Esophagus mucosa (tissue), 1 donor: ENCODE data around the gene TUBGCP3. TPM values are rescaled to one million over a fixed set of nuclear protein-coding genes. Genes with fewer than 3 reads are reported as not detected.
"Not testable (repeated sequence)": the region's sequence is repeated elsewhere in the genome, so short reads cannot be mapped to it uniquely, and the experiment has no call there.

Experiments
- ATAC-seq: fragments of 200-7000 bp; cut with Tn5 transposase; one replicate; pipeline ENCODE4 v1.9.1; 2020
- total RNA-seq: library from RNA; stranded (reverse); gene quantifications from one replicate; pipeline ENCODE4 v1.2.4, GENCODE V29; 2023
- donor health status: DM: yes; HTN: yes; CAD: no.

TUBGCP3 gene
- total RNA-seq, 1 donor from 2014 or later: 20.6 TPM

DNA sequence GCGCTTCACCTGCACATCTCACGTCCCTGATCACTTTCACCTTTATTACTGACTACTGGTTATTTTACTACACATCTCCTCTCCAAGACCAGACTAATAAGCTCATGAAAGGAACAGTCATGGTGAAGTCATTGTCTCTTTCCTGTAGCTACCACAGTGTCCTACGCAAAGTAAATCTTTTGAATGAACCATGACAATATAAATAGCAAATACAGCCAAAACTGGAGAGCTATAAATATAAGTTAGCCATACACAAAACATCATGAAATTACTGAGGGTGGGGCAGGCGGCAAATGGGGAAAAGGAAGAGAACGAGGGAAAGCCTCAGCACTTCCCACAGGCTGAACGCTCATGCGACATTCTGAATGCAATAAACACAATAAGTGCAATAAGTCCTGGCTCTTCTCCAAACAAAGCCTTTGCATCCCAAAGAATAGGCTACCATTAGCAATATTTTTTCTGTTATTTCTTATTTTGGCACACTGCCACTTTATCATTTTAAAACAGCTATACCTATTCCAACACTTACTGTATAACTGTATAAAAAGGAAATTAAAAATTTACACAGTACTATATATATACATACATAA lies 62.5 kb downstream of the TUBGCP3 start:
- ATAC-seq: no peak

DNA sequence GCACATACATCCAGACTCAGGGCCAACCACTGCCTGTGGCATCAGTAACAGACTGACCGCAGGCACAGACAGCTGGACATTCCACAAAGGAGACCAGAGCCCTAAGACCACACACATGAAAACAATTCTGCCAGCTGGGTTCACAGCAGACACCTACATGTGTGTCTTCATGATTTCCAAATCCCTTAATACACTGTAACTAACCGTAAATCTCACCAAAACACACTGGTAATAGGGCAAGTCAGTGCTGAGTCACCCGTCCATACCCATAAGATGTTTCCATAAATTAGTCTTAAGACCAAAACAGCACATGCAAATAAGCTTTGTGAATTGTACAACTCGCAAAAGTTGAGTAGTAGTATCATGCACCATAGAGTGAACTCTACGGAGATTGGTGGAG lies 65.4 kb downstream of the TUBGCP3 start:
- no peak for ATAC-seq

DNA sequence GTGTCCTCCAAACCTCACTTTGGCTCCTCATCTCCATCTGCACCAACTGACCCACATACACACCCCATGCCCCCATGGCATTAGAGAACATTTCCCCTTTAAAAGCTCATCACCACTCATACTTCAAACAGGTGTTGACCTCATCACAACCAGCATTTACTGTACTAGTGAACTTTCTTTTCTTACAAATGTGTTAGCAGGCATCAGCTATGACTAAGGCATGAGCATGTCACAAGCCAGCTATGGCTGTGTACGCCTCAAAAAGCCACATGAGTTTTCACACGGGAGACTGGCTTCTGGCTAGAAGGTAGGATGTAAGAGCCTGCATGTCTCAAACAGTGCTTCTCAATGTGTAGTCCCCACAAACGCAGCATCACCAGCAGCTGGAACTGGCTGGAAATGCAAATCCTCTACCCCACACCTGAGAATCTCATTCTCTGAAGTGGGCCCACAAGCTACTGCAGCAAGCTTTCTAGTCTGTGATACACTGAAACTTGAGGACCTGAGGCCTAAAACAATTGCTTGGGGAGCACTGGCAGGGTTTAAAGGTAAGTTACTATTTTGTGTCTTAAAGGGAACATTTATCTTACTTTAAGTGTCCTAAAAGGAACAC lies 66.8 kb downstream of the TUBGCP3 start:
- ATAC-seq: no peak

DNA sequence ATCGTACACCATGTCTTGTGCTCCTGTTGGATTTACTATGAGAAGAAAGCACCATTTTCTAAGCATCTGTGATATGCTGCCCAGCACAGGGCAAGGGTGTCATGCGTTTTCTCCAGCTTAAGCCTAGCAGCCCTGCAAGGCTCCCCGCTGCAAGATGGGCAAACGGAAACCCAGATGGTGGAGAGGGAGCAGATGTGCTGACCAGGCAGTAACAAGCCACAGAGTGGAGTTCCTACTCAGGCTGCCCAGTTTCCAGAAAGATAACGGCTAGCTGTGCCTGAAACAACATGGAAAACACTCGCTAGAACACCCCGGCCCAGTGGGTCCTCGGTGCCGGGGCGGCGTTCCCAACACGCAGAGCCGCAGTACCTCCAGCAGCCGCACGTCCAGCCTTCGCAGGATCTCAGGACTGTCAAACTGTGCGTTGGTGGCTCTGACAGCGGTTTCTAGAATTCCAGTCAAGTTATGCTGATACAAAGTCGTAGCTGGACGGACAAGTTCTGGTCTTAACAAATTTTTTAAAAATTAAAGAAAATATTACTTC lies 68.4 kb downstream of the TUBGCP3 start:
- ATAC-seq: no peak

DNA sequence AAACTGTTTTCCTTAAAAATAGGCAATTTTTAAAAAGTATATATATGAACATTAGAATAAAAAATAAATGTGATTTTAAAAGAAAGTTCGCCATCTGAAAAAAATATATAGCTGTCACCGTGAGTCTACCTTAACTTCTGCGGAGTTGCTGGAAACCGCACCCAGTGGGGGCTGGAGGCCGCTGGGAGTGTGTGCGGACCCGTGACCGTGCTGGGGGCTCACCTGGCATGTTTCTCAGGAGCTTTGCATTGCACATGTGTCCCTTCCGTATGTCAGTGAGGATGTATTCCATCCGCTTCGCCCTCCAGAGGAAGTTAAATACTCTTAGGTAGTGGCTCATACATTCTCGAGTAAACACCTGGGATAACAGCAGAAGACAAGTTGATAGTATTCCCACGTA lies 71.7 kb downstream of the TUBGCP3 start:
- no peak for ATAC-seq

DNA sequence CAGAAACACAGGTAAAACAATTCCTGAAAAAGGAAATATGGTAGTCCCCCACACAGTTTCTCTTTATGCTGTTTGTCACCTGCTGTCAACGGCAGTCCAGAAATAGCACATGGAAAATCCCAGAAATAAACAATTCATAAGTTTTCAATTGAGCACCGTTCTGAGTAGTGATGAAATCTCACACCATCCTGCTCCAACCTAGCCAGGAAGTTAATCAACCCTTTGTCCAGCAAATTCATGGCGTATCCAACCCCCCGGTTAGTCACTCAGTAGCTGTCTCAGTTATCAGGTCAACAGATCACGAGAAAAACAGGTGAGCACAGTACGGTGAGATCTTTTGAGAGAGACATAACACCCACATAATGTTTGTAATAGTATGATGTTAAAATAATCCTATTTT lies 74.2 kb downstream of the TUBGCP3 start:
- ATAC-seq: no peak

DNA sequence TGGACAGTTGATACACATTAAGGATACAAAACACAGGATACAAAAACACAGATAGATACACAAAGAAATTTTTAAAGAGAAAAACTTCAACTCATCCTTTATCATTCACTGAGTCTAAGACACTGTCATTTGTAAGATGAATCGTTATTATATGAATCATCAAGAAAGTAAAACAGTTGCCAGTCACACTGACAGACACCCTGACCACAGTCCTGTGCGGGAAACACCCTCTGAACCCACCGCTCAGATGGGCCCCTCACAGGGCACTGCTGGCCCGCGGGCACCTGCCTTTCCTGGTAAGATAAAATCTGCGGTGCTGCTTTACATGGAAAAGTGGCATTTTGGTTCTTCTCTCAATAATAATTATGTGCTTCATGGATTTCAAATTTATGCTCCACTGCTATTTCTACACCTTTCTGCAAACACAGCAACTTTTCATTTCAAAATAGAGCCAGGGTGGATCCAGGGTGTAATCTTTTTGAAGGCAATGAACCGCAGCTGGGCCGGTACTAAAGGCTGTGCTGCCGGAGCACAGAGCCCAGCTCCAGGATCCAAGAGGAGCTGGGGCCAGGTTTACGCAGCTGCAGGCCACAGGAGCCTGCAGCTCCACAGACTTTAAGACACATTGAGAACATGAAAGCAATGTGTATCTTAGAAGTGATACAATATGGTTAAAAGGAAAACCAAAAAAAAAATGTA lies 76.8 kb downstream of the TUBGCP3 start:
- peak; percentile 48 for ATAC-seq

DNA sequence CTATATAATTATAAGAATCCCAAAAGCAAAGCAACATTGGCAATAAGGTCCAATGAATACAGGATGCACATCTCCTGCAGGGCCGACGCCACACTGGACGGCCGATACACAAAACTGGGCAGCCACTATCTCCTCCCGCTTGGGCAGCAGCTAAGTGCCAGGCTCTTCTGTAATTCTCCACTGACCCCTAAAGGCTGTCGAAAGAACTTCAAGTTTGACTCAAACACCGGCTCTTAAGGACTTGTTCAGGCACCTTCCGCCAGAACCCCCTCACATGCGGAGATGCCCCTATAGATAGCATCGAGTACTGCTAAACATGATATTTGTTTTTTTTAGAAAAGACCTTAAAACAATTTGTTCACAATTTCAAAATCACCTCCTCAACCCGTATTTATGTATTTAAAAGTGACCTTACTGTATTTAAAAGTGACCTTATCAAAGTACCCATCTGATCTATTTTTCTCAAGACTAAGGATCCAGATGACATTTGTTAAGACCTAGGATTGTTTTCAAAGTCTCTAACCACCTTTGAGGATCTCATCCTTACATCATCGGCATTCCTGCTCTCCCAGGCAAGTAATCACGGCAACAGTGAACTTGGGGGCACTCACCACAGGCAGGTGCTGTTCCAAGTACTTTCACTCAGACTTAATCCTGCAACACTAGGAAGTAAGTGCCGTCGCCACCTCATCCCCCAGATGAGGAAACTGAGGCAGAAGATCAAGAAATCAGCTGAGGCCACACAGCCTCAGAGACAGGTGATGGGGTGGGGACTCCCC lies 77.8 kb downstream of the TUBGCP3 start:
- no peak for ATAC-seq

DNA sequence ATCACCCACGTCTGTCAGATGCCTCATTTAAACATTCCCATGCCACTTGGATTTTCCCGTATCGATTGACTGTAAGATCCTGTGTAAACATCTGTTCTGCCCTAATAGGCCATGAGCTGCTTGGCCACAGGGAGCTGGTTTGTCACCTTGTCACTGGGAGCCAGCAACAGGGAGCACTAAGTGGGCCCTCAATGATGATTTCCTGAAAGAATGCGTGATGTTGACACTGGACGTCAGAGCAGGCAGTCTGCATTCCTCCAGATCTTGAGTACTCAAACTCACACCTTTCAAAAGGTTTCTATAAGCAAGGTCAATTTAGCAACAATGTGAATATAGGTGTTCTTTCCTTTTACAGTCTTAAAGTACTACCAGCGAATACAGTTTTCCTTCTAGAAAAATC lies 78.8 kb downstream of the TUBGCP3 start:
- ATAC-seq: no peak

DNA sequence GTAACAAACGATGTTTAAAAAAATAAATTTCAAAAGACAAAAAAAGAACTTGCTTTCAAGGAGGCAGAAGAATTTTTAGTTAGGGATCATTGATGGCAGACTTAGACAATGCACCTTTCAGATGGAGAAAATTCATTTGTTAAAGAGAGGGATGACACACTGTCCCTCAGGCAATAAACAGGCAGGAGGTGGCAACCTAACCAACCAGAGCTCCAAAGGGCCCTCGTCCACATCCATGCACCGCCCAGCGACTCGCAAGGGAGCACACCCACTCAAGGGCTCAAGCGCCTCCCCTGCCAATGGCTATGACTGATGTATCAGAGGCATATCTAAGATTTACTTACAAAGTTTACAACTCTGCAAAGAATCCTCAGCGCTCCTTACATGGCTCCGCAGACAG lies 81.9 kb downstream of the TUBGCP3 start:
- peak; percentile 43 for ATAC-seq

DNA sequence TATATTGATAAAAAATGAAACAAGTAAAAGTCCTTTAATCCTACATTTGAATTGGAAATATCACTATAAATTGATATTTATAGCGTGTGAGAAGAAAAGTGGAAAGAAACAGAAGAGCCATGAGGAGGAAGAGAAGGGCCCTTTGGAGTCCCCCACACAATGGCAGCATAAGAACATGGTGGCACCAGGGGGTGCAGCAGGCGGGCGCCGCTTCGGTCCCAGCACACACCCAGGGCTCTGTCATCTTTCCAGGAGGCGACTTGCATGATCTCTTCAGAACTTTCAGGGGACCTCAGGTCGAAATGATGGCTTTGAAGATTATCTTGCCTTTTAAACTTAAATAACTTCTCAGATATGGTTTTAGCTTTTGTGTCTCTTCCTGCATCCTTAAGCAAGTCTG lies 91.8 kb downstream of the TUBGCP3 start:
- ATAC-seq: no peak

DNA sequence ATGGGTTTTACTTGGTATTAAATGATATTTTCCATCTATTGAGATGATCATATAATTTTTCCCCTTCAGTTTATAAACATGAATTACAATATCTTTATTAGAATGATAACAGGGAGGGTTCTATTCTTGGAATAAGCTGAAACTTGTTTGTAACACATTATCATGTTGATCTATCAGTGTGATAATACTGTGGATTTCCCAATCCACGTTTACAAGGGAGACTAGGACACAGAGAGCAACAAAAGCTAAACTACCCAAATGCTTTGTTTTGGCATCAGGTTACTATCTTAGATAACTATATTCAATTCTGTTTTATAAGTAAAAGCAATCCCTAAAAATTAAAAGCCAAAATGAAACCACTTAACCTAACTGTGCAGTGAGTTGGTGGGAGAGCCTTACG lies 92.5 kb downstream of the TUBGCP3 start:
- no peak for ATAC-seq

DNA sequence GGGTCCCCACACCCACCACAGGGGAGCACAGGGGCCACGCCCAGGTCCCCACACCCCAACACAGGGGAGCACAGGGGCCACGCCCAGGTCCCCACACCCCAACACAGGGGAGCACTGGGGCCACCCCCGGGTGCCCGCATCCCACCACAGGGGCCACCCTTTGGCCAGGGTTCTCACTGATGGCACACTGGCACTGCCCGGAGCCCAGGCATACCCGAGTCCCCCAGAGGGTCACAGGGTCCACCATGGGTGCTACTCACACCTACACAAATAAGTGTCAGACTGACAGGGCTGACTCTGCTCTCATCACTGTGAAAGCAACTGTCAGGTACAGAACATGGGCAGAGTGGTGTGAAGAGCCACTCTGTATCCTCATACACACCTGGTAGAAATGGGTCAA lies 98.8 kb downstream of the TUBGCP3 start:
- ATAC-seq: no peak

DNA sequence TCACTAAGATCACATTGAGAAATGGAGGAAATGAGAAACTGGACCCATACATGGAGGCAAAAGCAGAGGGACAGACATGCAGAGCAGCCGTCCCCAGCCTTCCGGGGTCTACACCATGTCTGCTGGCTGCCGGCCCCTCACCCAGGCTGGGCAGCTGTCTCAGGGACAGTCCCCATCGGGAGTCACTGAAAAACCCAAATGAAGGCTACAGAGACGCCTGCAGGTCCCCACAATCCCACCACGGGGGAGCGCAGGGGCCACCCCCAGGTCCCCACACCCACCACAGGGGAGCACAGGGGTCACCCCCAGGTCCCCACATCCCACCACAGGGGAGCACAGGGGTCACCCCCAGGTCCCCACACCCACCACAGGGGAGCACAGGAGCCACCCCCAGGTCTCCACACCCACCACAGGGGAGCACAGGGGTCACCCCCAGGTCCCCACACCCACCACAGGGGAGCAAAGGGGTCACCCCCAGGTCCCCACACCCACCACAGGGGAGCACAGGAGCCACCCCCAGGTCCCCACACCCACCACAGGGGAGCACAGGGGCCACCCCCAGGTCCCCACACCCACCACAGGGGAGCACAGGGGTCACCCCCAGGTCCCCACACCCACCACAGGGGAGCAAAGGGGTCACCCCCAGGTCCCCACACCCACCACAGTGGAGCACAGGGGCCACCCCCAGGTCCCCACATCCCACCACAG lies 99.5 kb downstream of the TUBGCP3 start:
- not testable (repeated sequence) for ATAC-seq

DNA sequence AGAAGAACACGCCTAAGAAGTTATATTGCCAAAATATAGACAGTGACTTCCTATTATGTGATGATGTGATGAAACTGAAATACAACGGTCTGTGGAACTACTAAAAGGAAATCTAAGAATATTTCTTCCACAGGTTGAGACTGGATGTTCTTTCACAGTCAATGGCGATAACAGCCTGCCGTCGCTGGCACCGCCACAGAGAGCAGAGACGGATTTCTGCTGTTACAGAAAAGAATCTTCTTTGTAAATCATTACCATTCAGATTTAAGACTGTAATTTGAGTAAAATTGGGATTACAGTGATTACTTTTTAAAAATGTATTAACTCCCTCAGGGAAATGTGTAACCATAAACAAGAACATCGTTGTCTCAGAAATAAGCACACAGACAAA lies 100.8 kb downstream of the TUBGCP3 start:
- ATAC-seq: no peak

DNA sequence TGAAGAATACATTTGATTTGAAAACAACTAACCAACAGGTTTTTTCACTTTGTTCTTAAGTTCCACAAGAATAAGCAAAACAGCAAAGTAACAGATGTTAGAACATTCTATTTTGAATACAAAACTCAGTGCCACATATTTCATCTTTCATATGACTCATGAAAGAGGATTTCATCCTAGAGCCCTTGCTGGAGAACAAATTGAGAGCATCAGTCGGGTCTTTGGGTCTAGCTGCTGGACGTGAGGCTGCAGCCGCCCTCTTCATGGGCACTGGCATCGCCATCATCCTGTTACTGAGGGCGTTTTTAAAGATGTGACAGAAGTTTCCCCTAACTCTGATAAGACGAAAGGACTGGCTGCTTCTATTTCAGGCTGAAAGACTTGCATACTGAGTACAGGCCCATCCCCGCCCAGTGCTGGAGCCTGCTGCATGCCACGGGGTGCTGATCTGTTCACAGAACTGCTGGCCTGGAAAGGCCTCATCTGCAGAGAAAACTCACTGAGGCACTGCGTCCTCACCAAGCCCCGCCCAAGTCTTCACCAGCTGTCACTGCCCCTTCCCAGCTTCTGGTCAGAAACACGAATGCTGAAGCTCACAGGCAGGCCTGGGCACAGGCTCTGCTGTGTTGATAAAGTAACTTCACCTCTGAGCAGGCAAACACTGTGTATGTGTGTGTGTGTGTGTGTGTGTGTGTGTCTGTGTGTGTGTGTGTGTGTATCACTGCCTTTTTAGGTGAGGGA lies 101.4 kb downstream of the TUBGCP3 start:
- ATAC-seq: no peak

DNA sequence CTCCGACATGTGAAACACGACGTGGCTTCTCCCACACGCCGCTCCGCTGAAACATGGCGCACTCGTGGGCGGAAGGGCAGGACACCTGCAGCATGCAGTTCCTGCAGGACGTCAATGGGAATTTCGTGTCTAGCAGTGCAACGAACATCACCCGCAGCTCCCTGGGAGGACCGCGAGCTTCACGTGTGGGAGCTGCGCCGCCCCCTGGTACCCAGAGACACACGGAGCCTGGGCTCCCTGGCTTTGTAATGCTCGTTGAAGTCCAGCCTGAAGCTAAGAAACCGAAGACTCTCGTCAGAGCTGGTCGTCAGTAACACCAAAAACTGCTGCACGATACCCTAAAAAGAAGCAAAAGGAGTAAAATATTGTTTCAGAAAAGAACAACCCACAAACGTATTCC lies 102.1 kb downstream of the TUBGCP3 start:
- ATAC-seq: not testable (repeated sequence)

DNA sequence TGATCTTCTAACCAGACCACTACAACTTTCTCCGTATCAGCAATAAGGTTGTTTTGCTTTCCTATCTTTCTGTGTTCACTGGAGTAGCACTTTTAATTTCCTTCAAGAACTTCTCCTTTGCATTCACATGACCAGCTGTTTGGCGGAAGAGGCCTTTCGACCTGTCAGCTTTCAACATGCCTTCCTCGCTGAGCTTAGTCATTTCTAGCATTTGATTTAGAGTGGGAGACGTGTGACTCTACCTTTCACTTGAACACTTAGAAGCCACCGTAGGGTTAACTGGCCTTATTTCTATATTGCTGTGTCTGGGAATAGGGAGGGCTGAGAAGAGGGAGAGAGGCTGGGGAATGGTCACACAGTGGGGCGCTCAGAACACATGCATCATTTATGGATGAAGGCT lies 104.7 kb downstream of the TUBGCP3 start:
- ATAC-seq: no peak

DNA sequence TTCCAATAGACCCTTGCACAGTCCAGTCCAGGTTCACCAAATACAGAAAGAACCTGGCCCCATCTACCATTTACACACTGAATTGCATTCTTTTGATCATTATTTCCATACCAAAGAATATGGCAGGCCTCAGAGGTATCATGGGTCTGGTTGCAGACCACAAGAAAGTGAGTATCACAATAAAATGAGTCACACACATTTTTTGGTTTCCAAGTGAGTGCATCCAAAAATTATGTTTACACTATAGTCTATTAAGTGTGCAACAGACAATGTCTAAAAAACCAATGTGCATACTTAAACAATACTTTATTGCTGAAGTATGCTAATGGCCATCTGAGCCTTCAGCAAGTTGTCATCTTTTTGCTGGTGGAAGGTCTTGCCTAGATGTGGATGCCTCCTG lies 106.5 kb downstream of the TUBGCP3 start:
- no peak for ATAC-seq

DNA sequence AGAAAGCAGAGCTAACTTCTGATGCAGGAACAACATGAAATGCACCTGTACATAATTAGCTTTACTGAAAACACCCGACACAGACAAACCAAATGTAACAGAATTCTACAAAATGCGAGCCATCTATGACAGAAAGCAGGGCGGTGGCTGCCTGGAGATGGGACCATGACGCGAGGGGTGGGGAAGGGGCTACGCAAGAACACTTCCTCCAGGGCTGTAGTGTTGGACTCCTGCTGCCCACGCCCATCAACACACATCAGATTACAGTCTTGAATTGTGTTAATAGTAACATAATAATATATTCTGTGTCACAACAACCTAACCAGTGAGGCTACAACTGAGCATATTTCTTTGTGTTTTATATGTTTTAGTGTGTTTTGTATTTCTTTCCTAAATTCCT lies 108.6 kb downstream of the TUBGCP3 start:
- ATAC-seq: no peak

DNA sequence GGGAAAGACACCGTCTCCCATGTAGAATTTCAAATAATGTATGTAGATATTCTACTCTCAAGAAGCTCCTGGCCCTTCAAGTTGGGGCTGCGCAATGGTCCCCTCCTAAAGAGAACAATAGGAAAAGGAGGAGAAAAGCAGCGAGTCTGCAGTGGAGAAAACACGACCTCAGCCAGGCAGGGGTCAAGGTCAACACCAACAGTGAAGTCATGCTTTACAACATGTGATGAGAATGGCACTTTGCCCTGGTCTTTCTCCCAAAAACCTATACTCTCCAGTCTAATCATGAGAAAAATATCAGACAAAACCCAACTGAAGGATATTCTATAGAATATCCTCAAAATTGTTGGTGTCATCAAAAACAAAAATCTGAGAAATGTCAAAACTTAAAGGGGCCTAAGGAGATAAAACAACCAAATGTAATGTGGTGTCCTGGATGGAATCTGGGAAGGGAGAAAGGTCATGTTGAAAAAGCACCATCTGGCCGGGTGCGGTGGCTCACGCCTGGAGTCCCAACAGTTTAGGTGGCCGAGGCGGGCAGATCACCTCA lies 110.8 kb downstream of the TUBGCP3 start:
- no peak for ATAC-seq

DNA sequence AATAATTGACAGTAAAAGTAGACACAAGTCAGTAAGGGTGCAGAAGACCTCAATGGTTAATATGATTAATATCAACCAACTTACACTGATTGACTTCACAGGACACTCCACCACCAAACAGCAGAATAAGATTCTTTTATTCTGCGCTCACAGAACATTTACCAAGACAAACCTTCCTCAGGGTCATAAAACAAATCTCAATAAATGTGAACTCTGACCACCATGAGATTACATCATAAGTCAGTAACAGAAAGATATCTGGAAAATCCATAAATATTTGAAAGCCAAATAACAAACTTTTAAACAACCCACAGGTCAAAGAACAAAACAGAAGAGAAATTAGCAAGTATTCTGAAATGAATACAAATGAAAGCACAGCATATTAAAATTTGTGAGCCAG lies 112.1 kb downstream of the TUBGCP3 start:
- no peak for ATAC-seq
